Ishikawa (cell line): ENCODE measurements around the gene TUFM.
A peak's percentile ranks its signal among the peaks of the same experiment; 100 is the strongest.

Experiments
- CEBPB ChIP-seq: IDR thresholded peaks from 2 replicates; pipeline ENCODE4 v1.6.1; 2012
- CREB1 ChIP-seq: IDR thresholded peaks from 2 replicates; pipeline ENCODE4 v1.6.1; 2012; ENCODE audit warnings: low read depth
- EGR1 ChIP-seq: IDR thresholded peaks from 2 replicates; pipeline ENCODE4 v1.6.1; 2012
- EP300 ChIP-seq: IDR thresholded peaks from 2 replicates; pipeline ENCODE4 v1.6.1; 2012; ENCODE audit warnings: borderline replicate concordance
- FOXM1 ChIP-seq: IDR thresholded peaks from 2 replicates; pipeline ENCODE4 v1.6.1; 2012; ENCODE audit warnings: low read depth, borderline replicate concordance
- NFIC ChIP-seq: IDR thresholded peaks from 2 replicates; pipeline ENCODE4 v1.6.1; 2012
- RAD21 ChIP-seq: IDR thresholded peaks from 2 replicates; pipeline ENCODE4 v1.6.1; 2012; ENCODE audit warnings: low read depth
- REST ChIP-seq: IDR thresholded peaks from 2 replicates; pipeline ENCODE4 v1.6.1; 2012; ENCODE audit warnings: low read depth, mild to moderate bottlenecking
- TAF1 ChIP-seq: IDR thresholded peaks from 2 replicates; pipeline ENCODE4 v1.6.1; 2012; ENCODE audit warnings: low read depth, mild to moderate bottlenecking
- TCF12 ChIP-seq: IDR thresholded peaks from 2 replicates; pipeline ENCODE4 v1.6.1; 2012; ENCODE audit warnings: low read depth
- TEAD4 ChIP-seq: IDR thresholded peaks from 2 replicates; pipeline ENCODE4 v1.6.1; 2012
- YY1 ChIP-seq: IDR thresholded peaks from 2 replicates; pipeline ENCODE4 v1.6.1; 2012; ENCODE audit warnings: low read depth
- ZBTB7A ChIP-seq: IDR thresholded peaks from 2 replicates; pipeline ENCODE4 v1.6.1; 2012; ENCODE audit warnings: low read depth
- TF ChIP-seq, protein P1 (sequence below): IDR thresholded peaks from 2 replicates; pipeline ENCODE4 v1.6.1; 2012
- TF ChIP-seq, protein P2 (sequence below): IDR thresholded peaks from 2 replicates; pipeline ENCODE4 v1.6.1; 2012

The TUFM gene

DNA sequence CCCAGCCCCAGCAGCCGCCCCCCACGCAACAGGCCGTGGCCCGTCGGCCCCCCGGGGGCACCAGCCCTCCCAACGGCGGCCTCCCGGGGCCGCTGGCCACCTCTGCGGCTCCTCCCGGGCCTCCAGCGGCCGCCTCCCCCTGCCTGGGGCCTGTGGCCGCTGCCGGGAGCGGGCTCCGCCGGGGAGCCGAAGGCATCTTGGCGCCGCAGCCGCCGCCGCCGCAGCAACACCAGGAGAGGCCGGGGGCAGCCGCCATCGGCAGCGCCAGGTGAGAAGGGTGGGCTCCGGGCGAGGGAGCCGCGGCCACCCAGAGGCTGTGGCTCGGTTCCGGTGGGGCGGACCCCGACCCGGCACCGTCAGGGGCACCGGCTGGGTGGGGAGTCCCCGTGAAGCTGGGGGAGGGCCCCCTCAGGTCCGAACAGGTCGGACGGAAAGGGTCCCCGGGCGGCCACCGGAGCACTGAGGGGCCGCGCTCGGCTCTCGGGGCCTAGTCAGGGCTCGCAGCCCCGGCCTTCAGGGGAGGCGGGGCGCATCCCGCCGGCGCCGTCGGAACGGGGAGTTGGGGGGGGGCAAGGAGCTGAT, 22.8 kb downstream of the TUFM start:
- TF ChIP-seq EP300, result no peak
- TF ChIP-seq FOXM1, result no peak
- no peak for TF ChIP-seq TEAD4
- TF ChIP-seq NFIC, result no peak
- no peak for TF ChIP-seq REST
- no peak for TF ChIP-seq EGR1
- no peak; the same call in 1 of the 2 replicates for TF ChIP-seq ZBTB7A

- TF ChIP-seq REST (no peak), CREB1 (peak; percentile 61; the same call in 1 of the 2 replicates), EGR1 (peak; percentile 100), EP300 (peak; percentile 28; the same call in 1 of the 2 replicates), ZBTB7A (no peak; the same call in 1 of the 2 replicates), TAF1 (peak; percentile 97), TCF12 (peak; percentile 66), TEAD4 (peak; percentile 52), CEBPB (no peak), NFIC (peak; percentile 75; the same call in 1 of the 2 replicates), YY1 (peak; percentile 51; the same call in 1 of the 2 replicates), RAD21 (no peak), FOXM1 (0 out of 2 replicates have a peak, but pooled peaks have one; percentile 15)
- TF ChIP-seq, protein P1, sequence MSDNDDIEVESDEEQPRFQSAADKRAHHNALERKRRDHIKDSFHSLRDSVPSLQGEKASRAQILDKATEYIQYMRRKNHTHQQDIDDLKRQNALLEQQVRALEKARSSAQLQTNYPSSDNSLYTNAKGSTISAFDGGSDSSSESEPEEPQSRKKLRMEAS, result peak; percentile 86
- TF ChIP-seq, protein P2, sequence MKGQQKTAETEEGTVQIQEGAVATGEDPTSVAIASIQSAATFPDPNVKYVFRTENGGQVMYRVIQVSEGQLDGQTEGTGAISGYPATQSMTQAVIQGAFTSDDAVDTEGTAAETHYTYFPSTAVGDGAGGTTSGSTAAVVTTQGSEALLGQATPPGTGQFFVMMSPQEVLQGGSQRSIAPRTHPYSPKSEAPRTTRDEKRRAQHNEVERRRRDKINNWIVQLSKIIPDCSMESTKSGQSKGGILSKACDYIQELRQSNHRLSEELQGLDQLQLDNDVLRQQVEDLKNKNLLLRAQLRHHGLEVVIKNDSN, result peak; percentile 31; the same call in 1 of the 2 replicates
These were observed 23.4 kb downstream of the TUFM start, which contains the start of gene ATXN2L for GRCh38 chr16:28822520-28823290. ATXN2L (plus strand) TSS chr16:28822999; CDS start chr16:28823260, 261 bp downstream.

- no peak for TF ChIP-seq ZBTB7A
These were observed 24.2 kb downstream of the TUFM start for GRCh38 chr16:28821874-28822519.

- TF ChIP-seq REST (no peak), EP300 (no peak), EGR1 (no peak), RAD21 (no peak)
These were observed 26.1 kb downstream of the TUFM start for GRCh38 chr16:28820016-28820415.
